OCI-LY7 (cell line): ENCODE measurements around the gene CEP192.

Experiments used
- CTCF ChIP-seq: fragments of 200-600 bp; sonication (generic); conservative IDR thresholded peaks from 2 replicates; pipeline ENCODE4 v1.5.1; 2014; ENCODE audit warnings: mild to moderate bottlenecking, antibody characterized with exemption, low read length, moderate library complexity, mixed read lengths
- EZH2phosphoT487 ChIP-seq: fragments of 200-600 bp; sonication (generic); IDR thresholded peaks from 2 replicates; pipeline ENCODE4 v1.6.1; 2018; ENCODE audit warnings: low read depth, borderline replicate concordance, mild to moderate bottlenecking, mixed run types, antibody characterized with exemption, low read length, moderate library complexity, mixed read lengths

- no peak for TF ChIP-seq CTCF
- no peak for TF ChIP-seq EZH2phosphoT487
Observed at GRCh38 chr18:13019301-13019700, 28.1 kb downstream of the CEP192 start.
